ENCODE results near the gene AMER3.
A peak's percentile ranks its signal among the peaks of the same experiment; 100 is the strongest.

Gene AMER3

DNA sequence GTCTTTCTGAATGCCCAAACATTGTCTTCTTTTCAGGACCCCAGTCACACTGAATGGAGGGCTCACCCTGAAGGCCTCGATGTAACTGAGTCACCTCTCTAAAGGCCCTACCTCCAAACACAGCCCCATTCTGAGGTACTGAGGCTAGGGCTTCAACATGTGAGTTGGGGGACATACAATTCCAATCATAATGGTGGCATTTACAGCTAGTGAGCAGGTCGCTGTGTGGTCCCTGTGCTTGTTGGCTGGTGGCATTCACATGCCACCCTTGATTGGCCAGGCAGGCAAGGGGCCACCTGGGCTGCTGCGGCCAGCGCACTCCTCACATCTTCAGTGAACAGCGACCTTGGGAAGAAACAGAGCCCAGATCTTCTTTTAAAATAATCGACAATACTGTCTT, 30.7 kb downstream of the AMER3 start:
- no peak for DNase-seq (ENCODE audit: low spot score)

DNA sequence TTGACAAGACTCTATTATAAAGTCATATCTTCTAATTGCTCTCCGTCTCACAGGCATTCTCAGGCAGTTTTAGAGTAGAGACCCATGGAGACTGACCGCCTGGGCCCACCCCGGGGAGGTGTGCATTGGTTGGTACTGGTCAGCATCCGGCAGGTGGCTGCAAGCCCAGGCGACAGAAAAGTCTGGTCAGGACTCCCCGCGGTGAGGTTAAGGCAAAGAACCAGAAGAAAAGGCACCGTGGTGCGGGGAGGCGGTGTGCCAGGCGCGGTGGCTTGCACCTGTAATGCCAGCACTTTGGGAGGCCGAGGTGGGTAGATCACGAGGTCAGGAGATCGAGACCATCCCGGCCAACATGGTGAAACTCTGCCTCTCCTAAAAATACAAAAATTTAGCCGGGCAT, 32.5 kb downstream of the AMER3 start:
- DNase-seq (ENCODE audit: low spot score): no peak

DNA sequence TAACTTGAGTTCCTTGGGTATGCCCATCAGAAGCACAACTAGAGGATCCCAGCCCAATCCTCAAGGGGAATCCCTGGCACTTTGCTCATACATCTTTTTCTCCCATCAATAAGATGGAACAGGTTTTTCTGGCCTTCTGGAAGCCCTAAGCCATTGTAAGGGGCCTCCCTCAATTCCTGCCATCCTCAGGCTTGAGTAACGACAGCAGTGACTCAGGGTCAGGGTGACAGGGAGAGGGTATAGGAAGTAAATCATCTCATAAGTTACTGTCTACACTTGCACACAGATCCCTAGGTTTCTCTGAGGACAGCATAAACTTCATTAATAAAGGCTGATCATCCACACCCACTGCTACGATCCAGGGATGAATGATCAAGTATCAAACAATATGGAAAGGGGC, 35.0 kb downstream of the AMER3 start:
- no peak for DNase-seq (ENCODE audit: low spot score)

DNA sequence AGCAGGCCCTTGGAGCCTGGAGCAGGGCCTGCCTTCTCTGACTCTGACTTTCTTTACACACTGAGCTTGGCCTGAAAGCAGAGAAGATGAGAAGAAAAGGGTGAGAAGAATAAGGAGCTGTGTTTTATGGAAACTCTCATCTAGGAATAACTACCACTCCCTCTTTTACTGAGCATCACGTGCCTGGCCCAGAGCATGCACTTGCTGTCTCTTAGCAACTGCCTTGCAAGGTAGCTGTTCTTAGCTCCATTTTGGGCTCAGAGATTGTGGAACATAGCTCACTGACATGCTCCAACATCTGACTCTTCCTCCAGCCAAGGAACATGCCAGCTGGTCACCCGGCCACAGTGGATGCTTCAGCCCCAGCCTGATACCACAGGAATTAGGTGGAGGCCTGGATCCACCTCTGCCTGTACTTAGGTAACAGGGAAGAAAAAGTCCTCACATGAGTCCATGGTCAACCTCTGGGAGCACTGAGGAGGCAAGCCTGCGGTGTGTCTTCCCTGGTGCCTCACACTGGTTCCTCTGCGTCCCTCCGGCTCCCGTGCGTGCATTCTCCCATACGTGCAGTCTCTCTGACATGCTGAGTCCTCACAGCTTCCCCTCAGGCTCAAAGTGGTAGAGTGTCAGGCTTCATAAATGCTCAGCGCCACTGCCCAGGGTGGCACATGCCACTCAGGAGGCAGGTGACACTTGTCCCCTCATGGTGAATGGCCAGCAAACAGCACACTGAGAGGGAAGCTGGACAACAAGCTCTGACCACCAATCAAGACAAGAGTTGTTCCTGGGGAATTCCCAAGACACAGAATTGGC, 35.7 kb downstream of the AMER3 start:
- DNase-seq (ENCODE audit: low spot score): no peak

DNA sequence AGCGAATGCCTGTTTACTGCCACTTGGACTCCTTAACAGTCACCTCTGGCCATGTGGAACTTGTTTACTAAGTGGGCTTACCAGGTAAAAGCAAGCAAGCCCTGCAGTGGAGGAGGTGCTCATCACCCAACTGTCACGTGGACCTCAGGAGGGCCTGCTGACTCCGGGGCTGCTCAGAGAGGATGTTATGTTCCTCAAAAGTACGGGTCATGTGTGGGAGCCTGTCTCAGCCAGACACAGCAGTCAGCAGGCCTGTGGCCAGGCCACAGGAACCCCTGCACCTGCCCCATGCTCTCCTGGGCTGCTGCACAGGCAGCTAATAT, 36.2 kb downstream of the AMER3 start:
- no peak for DNase-seq (ENCODE audit: low spot score)

DNA sequence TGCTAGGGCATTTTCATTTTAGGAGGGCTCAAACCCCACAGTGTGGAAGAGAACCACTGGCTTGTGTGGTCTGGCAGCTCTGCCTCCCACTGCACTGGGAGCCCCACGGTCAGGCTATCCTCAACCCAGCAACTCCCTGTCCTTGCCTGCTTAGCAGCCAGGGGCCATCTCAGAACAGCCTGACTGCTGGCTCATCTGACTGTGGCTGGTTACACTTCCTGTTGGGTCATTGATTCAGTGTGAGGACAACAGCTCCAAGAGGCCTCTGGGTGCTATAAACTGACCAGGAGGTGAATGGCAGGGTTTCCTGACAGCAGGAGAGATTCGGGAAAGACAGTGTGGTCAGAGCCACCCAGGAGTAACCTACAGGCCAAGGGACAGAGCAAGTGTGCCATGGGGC, 40.1 kb downstream of the AMER3 start:
- DNase-seq (ENCODE audit: low spot score): no peak

DNA sequence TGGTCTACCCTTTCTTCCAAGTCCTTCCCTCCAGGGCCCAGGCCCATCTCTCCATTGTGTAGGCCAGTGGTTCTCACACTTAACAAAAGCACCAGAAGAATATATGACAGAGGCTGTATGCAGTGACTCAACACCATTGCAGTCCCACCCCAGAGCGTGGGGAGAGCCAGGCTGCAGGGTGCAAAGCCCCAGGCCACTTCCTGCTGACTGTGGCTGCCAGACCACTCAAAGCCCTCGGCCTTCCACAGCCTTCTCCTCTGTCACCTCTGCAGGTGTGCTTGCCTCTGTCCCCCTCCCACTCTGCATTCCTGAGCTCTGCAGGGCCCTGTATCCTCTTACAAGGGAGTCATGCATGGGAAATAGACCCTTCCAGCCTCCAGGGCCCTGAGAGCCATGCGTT, 41.0 kb downstream of the AMER3 start:
- DNase-seq (ENCODE audit: low spot score): no peak

DNA sequence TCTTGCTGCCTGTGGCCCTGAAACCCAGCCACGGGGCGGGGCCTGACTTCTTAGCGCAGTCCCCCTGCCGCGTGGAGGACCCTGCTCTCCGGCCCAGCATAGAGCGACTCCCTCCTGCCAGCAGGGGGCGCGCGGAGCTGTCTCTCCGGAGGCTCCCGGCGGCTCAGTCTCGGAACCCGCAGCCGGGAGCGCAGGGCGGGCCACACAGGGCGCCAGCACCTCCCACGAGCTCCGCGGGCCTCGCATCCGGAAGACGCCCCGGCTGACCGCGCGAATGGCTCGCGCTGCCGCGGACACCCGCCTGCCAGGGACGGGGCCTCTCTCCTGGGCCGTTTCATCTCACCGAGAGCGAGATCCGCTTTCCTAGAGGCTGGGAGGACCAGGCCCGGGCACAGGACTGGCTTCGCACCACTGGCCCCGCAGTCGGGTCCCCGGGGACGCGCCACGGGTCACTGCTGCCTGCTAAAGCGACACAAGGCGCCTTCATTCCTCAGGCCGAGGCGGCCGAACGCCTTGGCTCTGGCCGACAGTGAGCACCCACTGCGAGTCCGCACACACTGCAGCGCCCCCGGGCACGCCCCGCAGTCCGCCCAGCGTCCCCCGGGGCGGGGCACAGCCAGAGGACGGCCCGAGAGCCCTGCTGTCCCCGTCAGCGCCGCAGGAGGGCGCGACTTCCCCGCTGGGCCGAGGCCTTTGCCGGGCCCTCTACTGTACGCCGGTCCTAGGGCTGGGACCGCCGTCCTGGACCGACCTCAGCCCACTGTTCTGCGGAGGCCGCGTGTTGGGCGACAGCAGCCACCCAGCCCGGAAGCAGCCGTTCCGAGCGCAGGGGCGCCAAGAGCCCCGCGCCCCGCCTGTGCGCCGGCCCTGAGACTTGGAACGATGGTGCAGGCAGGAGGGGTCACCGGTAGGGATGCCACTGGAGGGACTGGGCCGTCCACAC, 42.4 kb downstream of the AMER3 start:
- DNase-seq (ENCODE audit: low spot score): peak; percentile 92

DNA sequence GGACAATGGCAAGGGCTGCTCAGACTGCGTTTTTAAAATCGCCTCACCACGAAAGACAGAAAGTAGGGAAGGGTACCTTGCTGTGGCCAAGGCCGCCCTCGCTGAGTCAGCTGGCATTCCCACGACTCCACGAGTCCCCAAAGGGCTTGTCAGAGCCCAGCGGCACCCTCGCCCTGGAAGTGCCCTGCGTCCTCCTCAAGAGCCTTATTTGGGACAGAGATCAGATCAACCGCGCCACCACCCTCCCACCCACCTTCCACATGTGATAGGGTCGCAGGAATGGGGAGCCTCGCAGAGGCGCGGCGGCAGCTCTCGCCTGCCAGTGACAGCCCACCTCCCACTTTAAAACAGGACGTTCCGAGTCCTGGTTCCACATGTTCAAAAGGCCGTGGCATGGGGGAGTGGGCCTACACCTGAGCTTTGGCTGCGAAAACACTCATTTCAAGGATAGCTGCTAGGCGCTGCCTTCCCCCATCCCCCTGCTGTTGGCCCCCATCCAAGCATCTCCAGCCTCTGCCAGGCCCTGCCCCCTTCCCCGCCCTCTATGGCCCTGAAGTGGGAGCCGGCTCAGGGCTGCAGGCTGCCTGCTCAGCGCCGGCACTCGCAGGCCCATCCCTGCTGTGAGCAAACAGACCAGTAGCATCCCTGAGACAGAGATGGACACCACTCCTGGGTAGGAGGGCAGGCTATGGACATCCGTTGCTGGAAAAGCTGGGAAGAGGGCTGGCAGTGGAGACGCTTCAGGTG, 43.3 kb downstream of the AMER3 start:
- no peak for DNase-seq (ENCODE audit: low spot score)

DNA sequence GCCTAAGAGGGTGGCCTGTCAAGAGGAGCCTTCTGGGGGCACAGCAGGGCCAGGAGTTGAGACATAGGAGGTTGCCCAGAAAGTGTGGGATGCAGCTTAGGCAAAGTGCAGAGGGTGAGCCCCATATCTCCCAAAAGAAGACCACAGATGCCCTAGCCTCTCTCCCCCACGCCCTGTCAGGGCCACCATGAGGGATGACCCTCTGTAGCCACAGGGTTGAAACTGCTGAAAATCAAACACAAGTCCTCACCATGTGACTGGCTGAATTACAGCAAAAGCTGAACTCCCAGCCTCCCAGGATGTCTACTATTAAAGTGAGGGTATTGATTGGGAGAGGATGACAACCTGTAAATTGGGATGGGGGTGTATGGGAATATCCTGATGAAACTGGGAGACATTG, 44.0 kb downstream of the AMER3 start:
- no peak for DNase-seq (ENCODE audit: low spot score)

DNA sequence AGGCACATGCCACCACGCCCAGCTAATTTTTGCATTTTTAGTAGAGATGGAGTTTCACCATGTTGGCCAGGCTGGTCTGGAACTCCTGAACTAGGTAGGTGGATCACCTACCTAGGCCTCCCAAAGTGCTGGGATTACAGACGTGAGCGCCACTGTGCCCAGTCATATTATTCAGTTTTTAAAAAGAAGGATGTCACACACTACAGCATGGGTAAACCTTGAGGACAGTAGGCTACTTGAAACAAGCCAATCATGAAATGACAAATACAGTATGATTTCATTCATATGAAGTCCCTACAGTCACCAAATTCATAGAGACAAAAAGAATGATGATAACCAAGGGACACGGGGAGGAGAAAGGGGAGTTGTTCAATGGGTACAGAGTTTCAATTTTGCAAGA, 50.3 kb downstream of the AMER3 start:
- DNase-seq (ENCODE audit: low spot score): no peak

DNA sequence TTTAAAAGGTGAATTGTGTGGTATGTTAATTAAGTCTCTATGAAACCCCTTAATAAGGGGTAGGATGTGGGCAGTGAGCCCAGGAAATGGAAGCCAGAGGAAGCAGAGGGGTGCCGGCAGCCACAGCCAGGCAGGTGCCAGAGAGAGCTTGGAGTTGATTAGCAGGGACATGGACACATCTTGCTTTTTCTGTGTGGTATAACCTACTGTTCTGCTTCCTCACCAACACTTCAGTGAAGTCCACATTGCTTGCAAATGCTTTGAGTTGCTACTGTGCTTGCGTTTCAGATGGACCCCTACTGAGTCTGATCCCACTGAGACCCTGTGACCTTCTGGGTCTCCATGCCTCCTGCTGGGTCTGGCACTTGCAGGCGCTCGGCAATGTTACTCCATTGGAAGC, 51.0 kb downstream of the AMER3 start:
- no peak for DNase-seq (ENCODE audit: low spot score)

DNA sequence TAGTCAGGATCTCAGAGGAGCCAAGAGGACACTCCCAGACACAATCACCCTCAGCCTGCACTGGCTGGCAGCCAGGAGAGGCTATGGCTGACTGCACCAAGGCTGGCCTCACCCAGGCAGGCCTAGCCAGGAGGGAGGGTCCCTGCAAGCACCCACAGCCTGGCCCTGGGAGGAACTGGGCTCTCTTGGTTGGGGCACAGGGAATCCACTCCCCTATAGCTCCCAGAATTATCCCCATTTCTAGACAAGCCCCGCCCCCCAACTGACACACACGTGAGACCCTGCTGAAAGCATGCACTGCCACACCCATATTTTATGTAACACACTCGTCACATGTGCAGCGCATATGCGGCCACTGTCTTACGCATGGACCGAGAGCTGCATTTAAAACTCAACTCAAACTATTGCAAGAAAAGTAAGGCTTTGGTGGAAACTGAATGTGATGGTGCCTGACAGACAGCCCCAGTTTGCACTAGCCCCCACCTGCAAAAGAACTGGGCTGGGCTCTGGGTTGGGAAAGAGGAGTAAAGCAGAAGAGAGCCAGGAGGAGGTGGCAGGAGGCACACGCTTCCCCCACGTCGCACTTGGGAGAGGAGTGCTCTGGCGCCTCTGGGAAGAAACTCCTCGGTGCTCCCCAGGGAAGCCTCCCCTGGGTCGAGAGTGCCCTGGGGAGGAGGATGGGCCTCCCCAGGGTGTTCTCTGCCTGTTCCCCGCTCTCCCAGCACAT, 52.5 kb downstream of the AMER3 start:
- no peak for DNase-seq (ENCODE audit: low spot score)

DNA sequence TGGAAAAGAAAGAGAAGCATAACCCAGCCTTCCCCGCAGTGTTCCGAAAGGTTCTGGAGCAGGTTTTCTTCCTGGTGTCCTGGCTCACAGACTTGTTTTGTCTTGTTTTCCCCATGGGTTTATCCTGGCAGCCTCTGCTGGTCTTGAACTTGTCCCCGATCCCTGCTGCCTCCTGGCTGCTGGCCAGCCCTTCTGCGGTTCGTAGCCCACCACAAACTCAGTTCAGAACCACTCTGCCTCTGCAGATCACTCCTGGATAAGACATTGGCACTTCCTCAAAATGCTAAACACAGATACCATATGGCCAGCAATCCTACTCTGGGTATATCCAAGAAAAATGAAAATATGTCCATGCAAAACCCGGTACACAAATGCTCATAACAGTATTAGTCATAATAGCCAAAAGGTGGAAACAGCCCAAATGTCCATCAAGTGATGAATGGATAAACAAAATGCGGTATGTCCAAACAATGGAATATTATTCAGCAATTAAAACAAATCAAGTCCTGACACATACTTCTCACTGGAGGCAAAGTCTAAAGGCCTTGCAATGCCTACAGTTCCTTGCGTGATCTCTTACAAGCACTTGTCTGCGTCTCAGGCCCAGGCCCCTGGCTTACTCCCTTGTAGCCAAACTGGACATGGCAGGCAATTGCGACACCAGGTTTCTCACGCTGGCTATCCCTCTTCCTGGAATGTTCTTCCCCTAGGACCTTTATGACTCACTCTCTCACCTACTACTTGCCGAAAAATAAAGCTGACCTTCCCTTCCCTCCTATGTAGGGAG, 53.3 kb downstream of the AMER3 start:
- no peak for DNase-seq (ENCODE audit: low spot score)

DNA sequence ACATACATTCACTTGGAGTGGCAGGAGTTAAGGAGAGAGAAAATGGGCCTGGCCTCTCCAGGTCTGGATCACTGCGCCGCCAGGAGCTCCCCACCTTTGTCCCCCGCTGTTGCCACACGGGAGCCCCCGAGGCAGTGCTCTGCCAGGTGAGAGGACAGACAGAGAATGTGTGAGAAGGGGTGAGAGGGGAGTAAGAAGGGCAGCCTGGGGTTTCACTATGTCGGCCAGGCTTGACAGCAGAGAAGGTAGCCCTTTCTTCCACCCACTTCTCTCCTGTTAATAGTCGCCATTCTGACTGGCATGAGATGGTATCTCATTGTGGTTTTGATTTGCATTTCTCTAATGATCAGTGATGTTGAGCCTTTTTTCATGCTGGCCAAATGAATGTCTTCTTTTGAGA, 55.1 kb downstream of the AMER3 start:
- no peak for DNase-seq (ENCODE audit: low spot score)

DNA sequence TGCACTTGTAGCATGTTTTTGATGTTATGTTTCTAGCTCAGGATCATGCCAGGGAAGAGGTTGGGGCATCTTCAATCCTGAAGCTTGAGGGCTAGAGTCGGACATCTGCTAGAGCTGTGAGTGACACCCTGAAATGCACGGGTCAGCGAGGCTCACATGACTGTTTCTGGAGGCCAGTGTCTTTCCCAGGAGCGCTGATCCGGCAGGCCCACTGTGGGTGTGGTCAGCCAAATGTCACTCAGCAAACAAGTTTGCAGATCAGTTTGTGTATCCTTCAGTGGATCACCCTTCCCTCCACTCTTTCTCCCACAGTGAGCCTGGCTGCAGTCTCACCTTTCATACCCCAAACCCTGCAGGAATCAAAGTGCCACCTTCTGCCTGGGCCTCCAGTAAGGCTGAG, 58.4 kb downstream of the AMER3 start:
- DNase-seq (ENCODE audit: low spot score): no peak

DNA sequence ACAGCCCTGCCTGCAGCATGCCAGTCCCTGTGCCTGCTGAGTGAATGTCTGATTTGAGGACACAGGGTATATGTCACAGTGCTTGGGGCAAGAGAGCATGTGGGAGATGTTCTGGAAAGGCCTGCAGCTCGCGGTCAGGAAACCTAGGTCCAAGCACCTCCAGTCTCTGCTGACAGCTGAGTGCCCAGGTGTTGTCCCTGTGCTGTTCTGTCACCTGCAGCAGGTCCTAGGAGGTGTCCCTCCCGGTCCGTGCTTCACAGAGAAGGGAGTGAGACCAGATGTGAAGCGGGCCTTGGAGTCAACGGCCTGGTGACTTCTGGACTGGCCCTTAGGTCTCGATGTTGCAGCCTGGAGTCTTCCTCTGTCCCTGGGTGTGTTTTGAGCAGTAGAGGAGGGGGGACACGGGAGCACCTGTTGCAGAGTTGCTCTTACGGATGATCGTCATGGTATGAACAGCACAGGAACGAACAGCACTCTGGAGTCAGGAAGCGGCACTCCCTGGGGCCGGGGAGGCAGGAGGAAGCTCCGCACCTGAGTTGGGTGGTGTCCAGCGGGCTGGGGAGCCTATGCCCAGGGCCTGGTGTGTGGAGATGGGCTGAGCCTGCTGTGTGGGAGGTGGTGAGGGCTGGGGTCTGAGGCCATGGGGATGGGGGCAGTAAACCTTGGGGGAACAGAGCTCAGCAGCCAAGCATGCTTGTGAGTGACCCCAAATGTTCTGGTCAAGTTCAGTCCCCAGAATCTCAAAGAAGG, 59.8 kb downstream of the AMER3 start:
- no peak for DNase-seq (ENCODE audit: low spot score)

All from activated CD4-positive, alpha-beta T cell treated with anti-CD3 and anti-CD28 coated beads, Interleukin-2, Interleukin-4, amounts not matched to agents 100 ng/mL and 50 ng/mL, durations not matched to agents 16 hours and 8 hours (primary cell).